Measurements from ENCODE around the gene GOLT1A.

Gene GOLT1A

GRCh38 chr1:204190212-204191211 lies 23.3 kb downstream of the GOLT1A start:
- FAIRE-seq: no peak

- FAIRE-seq: no peak
Observed at GRCh38 chr1:204188959-204189639, 24.7 kb downstream of the GOLT1A start.

- no peak for FAIRE-seq
Observed at GRCh38 chr1:204186597-204186996, 27.2 kb downstream of the GOLT1A start.

- FAIRE-seq: no peak
Observed at GRCh38 chr1:204181116-204181515, 32.7 kb downstream of the GOLT1A start.

- FAIRE-seq: no peak
Observed at GRCh38 chr1:204180133-204180532, 33.7 kb downstream of the GOLT1A start.

- no peak for FAIRE-seq
Observed at GRCh38 chr1:204178487-204179281, 35.1 kb downstream of the GOLT1A start.

- FAIRE-seq: no peak
Observed at GRCh38 chr1:204177133-204177532, 36.7 kb downstream of the GOLT1A start.

- no peak for FAIRE-seq
Observed at GRCh38 chr1:204176049-204176448, 37.7 kb downstream of the GOLT1A start.

- FAIRE-seq: no peak
Observed at GRCh38 chr1:204174958-204175357, 38.8 kb downstream of the GOLT1A start.

GRCh38 chr1:204172404-204173029 lies 41.3 kb downstream of the GOLT1A start:
- FAIRE-seq: no peak

- FAIRE-seq: no peak
Observed at GRCh38 chr1:204171751-204172178, 42.0 kb downstream of the GOLT1A start.

- no peak for FAIRE-seq
Observed at GRCh38 chr1:204170494-204171155, 43.2 kb downstream of the GOLT1A start.

- FAIRE-seq: no peak
Observed at GRCh38 chr1:204169858-204170257, 43.9 kb downstream of the GOLT1A start.

GRCh38 chr1:204167730-204168129 lies 46.1 kb downstream of the GOLT1A start:
- no peak for FAIRE-seq

- no peak for FAIRE-seq
Observed at GRCh38 chr1:204166219-204166618, 47.6 kb downstream of the GOLT1A start, which contains the start of gene REN. Gene REN (minus strand): TSS chr1:204166337. CDS start chr1:204166293, 44 bp downstream.

GRCh38 chr1:204162494-204163074 lies 51.2 kb downstream of the GOLT1A start:
- no peak for FAIRE-seq

GRCh38 chr1:204161609-204162493 lies 51.9 kb downstream of the GOLT1A start:
- FAIRE-seq: no peak

- no peak for FAIRE-seq
Observed at GRCh38 chr1:204157962-204158361, 55.8 kb downstream of the GOLT1A start.

GRCh38 chr1:204155881-204156280 lies 57.9 kb downstream of the GOLT1A start:
- no peak for FAIRE-seq

GRCh38 chr1:204154568-204155255 lies 59.1 kb downstream of the GOLT1A start:
- no peak for FAIRE-seq
